Memory B cell (primary cell): Measurements from ENCODE around the gene LUC7L3.
"Not testable (repeated sequence)": the region's sequence is repeated elsewhere in the genome, so short reads cannot be mapped to it uniquely, and the experiment has no call there.

Source experiments
- ATAC-seq: fragments of 150-1000 bp; cut with Tn5 transposase; 2 replicates; pipeline ENCODE4 v1.10.0; 2021; ENCODE audit warnings: low read depth, mild to moderate bottlenecking, moderate library complexity
- DNase-seq, 2 donors: peaks; one replicate each; pipeline ENCODE4 v3.0.0; 2022; ENCODE audit warnings: low spot score in 2 of 2
- H3K27ac Mint-ChIP-seq: one replicate; pipeline ENCODE4 v1.8.0; 2022; ENCODE audit warnings: mild to moderate bottlenecking, moderate library complexity, mixed read lengths
- H3K27me3 Mint-ChIP-seq: one replicate; pipeline ENCODE4 v1.8.0; 2022; ENCODE audit warnings: mixed read lengths
- H3K36me3 Mint-ChIP-seq: one replicate; pipeline ENCODE4 v1.8.0; 2022; ENCODE audit warnings: mild to moderate bottlenecking, mixed read lengths
- H3K4me1 Mint-ChIP-seq: one replicate; pipeline ENCODE4 v1.8.0; 2022; ENCODE audit warnings: mixed read lengths
- H3K4me3 Mint-ChIP-seq: one replicate; pipeline ENCODE4 v1.8.0; 2022; ENCODE audit warnings: mild to moderate bottlenecking, moderate library complexity, mixed read lengths
- H3K9me3 Mint-ChIP-seq: one replicate; pipeline ENCODE4 v1.8.0; 2022; ENCODE audit warnings: mixed read lengths

LUC7L3 gene

GRCh38 chr17:50710650-50711049 lies 8.8 kb upstream of the LUC7L3 start:
- no peak for ATAC-seq

DNA sequence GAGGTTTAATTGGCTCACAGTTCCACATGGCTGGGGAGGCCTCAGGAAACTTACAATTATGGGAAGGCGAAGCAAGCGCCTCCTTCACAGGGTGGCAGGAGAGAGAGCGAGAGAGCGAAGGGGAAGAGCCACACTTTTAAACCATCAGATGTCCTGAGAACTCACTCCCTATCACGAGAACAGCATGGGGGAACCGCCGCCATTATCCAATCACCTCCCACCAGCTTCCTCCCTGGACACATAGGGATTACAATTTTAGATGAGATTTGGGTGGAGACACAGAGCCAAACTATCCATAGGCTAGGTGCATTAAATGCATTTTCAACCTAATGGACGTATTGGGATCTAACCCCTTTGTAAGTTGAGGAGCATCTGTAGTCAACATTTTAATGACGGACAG lies 6.8 kb upstream of the LUC7L3 start:
- Mint-ChIP-seq H3K27me3 (no peaks in the 10 kb centered on the region), H3K4me1 (peaks cover 18% of the 10 kb centered on the region), H3K9me3 (no peaks in the 10 kb centered on the region), H3K4me3 (no peak overlapping the region), H3K27ac (no peak overlapping the region), H3K36me3 (no peaks in the 10 kb centered on the region)
- no peak for ATAC-seq
- DNase-seq: no peak

More at GRCh38 chr17:50710650-50711049, 8.8 kb upstream of the LUC7L3 start:
- Mint-ChIP-seq H3K27ac (no peak overlapping the region), H3K4me1 (peaks cover 18% of the 10 kb centered on the region), H3K27me3 (no peaks in the 10 kb centered on the region), H3K36me3 (no peaks in the 10 kb centered on the region), H3K4me3 (no peak overlapping the region), H3K9me3 (no peaks in the 10 kb centered on the region)
- DNase-seq: no peak

GRCh38 chr17:50715471-50715870 lies 3.9 kb upstream of the LUC7L3 start:
- no peak for DNase-seq

GRCh38 chr17:50719924-50720794 lies 756 bp downstream of the LUC7L3 start:
- Mint-ChIP-seq H3K4me1 (peaks cover 27% of the 10 kb centered on the region), H3K4me3 (peak overlapping the region; percentile 97), H3K27ac (peak overlapping the region; percentile 99), H3K27me3 (no peaks in the 10 kb centered on the region), H3K36me3 (peaks cover 2% of the 10 kb centered on the region), H3K9me3 (no peaks in the 10 kb centered on the region)
- DNase-seq (no peak), ATAC-seq (no peak)

More at GRCh38 chr17:50715471-50715870, 3.9 kb upstream of the LUC7L3 start:
- Mint-ChIP-seq H3K4me3 (no peak overlapping the region), H3K27ac (no peak overlapping the region), H3K36me3 (no peaks in the 10 kb centered on the region), H3K9me3 (no peaks in the 10 kb centered on the region), H3K4me1 (peaks cover 6% of the 10 kb centered on the region), H3K27me3 (no peaks in the 10 kb centered on the region)
- no peak for ATAC-seq

DNA sequence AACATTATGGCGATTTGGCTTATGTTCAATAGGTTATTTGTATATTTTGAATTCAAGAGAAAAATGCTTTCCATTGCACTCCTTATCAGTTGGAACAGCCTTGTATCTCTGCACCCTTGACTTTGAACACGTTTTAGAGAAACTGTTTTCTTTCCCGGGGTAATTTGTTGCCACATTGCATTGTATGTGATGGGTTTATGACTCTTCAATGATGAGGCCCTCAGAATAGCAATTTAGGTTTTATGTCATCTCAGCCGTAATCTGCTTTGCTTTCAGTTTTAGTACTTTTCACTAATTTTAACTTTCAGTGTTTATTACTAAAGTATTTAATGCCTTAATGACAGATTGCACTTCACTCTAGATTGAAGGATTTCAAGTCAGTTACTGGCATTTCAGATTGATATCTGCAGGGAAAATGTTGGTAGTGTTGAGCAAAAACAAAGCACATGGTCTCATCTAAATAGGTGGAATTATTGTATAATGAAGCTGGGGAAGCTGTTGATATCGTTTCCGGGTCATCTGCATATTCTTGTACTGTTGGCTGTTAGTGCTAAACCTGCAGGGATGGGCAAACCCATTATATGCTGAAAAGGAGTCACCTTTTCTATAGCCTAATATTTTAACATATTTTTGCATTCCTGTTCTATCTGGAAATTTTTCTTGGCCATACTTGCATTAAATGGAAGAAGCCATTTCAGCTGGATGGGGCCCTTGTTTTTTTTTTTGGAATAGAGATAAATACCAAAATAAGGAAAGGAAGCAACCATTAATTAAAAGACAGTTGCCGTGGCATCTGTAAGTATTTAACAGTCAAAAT lies 2.0 kb downstream of the LUC7L3 start:
- ATAC-seq: no peak
- Mint-ChIP-seq H3K27me3 (no peaks in the 10 kb centered on the region), H3K4me3 (peak overlapping the region; percentile 97), H3K4me1 (peaks cover 32% of the 10 kb centered on the region), H3K9me3 (no peaks in the 10 kb centered on the region), H3K27ac (peak overlapping the region; percentile 99), H3K36me3 (peaks cover 2% of the 10 kb centered on the region)
- no peak for DNase-seq

DNA sequence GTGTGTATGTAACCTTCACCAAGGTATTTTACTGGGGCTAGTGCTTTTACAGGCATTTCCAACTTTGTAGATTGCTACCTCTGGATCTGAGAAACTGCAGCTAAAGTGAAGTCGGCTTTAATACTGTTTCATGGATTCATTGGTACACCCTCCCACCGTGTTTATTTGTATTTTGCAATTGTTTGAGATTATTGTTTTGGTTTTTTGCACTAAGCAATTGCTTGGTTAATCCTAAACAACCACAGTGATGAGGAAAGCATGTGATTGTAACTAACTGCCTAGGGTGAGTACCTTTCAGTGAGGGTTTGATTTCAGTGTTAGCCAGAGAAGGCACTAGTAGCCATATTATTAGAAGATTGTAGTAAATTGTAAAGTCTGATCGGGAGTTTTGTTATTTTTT lies 3.3 kb downstream of the LUC7L3 start:
- Mint-ChIP-seq H3K27ac (peak overlapping the region; percentile 33), H3K4me1 (peaks cover 37% of the 10 kb centered on the region)

GRCh38 chr17:50724622-50725021 lies 5.2 kb downstream of the LUC7L3 start:
- peaks cover 45% of the 10 kb centered on the region for H3K4me1 Mint-ChIP-seq
- not testable (repeated sequence) for H3K9me3 Mint-ChIP-seq, H3K4me3 Mint-ChIP-seq, ATAC-seq, DNase-seq, H3K27me3 Mint-ChIP-seq, H3K36me3 Mint-ChIP-seq, H3K27ac Mint-ChIP-seq

More for the DNA sequence above, 3.3 kb downstream of the LUC7L3 start:
- no peak for ATAC-seq
- Mint-ChIP-seq H3K27me3 (no peaks in the 10 kb centered on the region), H3K9me3 (no peaks in the 10 kb centered on the region), H3K36me3 (peaks cover 5% of the 10 kb centered on the region), H3K4me3 (no peak overlapping the region)
- DNase-seq: no peak

DNA sequence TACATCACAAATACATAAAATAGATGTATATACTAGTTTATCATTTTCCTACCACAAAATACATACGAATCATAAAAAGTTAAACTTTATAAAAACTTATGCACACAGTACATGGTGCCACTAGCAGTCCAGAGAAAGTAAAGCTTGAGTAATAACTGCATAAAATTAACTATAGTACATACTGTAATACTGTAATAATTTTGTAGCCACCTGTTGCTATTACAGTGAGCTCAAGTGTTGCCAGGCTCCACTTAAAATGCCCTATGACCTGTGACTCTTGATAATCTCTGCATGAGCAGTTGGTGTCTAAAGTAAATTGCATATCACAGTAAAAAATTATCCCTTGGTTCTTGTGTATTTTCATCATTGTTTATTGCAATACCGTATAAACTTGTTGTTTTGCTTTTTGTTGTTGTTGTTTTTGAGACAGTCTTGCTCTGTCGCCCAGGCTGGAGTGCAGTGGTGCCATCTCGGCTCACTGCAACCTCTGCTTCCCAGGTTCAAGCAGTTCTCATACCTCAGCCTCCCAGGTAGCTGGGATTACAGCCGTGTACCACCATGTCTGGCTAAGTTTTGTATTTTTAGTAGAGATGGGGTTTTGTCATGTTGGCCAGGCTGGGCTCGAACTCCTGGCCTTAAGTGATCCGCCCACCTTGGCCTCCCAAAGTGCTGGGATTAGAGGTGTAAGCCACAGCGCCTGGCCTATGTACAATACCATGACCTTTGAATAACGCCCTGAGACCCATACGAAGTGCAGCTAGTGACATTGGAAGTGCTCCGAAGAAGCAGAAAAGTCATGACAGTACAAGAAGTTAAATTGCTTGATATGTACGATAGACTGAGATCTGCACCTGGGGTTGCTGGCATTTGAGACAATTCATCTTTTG lies 6.6 kb downstream of the LUC7L3 start:
- no peak for ATAC-seq
- H3K4me3 Mint-ChIP-seq: no peak overlapping the region
- no peaks in the 10 kb centered on the region for H3K27me3 Mint-ChIP-seq
- peaks cover 39% of the 10 kb centered on the region for H3K4me1 Mint-ChIP-seq
- no peak for DNase-seq
- no peaks in the 10 kb centered on the region for H3K9me3 Mint-ChIP-seq
- H3K27ac Mint-ChIP-seq: no peak overlapping the region
- H3K36me3 Mint-ChIP-seq: peaks cover 5% of the 10 kb centered on the region

DNA sequence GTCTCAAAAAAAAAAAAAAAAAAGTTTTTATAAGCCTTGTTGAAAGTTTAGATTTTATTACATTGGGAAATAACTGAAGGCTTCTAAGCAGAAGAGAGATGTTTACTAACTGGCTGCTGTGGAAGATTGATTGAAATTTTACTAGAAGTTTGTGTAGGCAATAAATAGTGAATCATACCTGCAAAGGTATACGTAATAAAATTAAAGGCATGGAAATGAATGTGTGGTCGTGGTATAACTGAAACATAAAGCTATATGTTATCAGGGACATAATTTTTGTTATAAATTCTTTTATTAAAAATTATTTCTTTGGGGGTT lies 8.7 kb downstream of the LUC7L3 start:
- Mint-ChIP-seq H3K4me1 (peaks cover 35% of the 10 kb centered on the region), H3K27me3 (no peaks in the 10 kb centered on the region), H3K9me3 (no peaks in the 10 kb centered on the region), H3K4me3 (no peak overlapping the region), H3K27ac (no peak overlapping the region), H3K36me3 (peaks cover 7% of the 10 kb centered on the region)
- ATAC-seq (no peak), DNase-seq (no peak)

- H3K27me3 Mint-ChIP-seq: no peaks in the 10 kb centered on the region
- ATAC-seq (no peak), DNase-seq (no peak)
- H3K4me1 Mint-ChIP-seq: peaks cover 35% of the 10 kb centered on the region
- no peak overlapping the region for H3K27ac Mint-ChIP-seq
- H3K4me3 Mint-ChIP-seq: no peak overlapping the region
- H3K36me3 Mint-ChIP-seq: peaks cover 7% of the 10 kb centered on the region
- H3K9me3 Mint-ChIP-seq: no peaks in the 10 kb centered on the region
Measured at GRCh38 chr17:50728881-50729765, 9.7 kb downstream of the LUC7L3 start.

DNA sequence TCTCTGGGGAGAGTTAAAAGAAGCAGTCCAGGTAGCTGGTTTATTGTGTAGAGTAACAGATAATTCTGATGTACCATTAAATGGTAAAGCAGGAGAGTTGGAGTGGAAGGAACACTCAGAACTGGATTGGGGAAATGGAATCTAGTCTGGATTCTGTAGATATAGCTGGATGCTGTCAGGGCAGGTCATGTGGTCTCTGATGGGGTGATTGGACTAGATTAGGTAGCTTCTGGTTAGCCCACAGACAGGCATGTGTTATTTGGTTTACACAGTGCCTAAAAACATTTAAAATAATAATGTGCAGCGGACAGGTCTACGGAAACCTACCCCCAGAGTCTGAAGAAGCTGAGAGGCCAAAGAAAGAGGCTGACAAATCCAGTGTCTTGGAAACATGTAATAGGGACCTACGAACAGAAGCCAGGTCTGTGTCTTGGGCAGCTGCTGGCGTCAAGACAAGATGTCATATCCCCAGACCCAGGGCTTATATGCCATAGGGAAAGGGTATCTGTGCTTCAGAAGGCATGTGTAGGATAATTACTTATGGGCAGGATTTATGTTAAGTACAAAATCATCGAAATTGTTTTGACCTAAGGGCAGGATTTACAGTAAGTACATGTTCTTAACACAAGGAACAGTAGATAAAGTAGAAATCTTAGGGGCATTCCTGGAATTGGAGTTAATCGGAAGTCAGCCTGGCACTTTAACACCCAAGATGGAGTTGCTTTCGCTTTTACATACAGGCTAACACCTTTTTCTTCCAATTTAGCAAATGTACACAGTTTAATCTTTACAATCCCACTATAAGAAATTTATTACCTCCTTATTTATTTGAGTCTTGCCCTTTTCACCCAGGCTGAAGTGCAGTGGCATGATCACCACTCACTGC lies 12.4 kb downstream of the LUC7L3 start:
- ATAC-seq (no peak), DNase-seq (no peak)
- peaks cover 5% of the 10 kb centered on the region for H3K36me3 Mint-ChIP-seq
- peak overlapping the region; percentile 1 for H3K27ac Mint-ChIP-seq
- no peaks in the 10 kb centered on the region for H3K9me3 Mint-ChIP-seq
- H3K27me3 Mint-ChIP-seq: no peaks in the 10 kb centered on the region
- H3K4me1 Mint-ChIP-seq: peaks cover 31% of the 10 kb centered on the region
- H3K4me3 Mint-ChIP-seq: no peak overlapping the region

DNA sequence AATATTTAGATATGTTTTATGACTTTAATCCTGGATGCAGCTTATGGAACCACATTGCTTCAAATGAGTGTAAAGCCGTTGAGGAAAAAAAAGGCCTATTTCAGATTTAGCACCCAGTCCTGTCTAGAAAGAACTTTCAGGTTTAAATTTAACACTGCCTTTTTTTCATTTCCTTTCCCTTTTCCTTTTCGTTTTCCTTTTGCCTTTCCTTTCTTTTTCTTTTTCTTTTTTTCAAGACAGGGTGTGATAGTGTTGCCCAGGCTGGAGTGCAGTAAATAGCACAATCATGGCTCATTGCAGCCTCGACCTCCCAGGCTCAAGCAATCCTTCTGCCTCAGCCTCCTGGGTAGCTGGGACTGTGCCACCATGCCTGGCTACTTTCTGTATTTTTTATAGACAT lies 15.9 kb downstream of the LUC7L3 start:
- peak overlapping the region; percentile 26 for H3K27ac Mint-ChIP-seq
- H3K27me3 Mint-ChIP-seq: no peaks in the 10 kb centered on the region
- H3K36me3 Mint-ChIP-seq: peaks cover 16% of the 10 kb centered on the region
- peaks cover 23% of the 10 kb centered on the region for H3K4me1 Mint-ChIP-seq
- no peak for DNase-seq
- ATAC-seq: no peak
- no peaks in the 10 kb centered on the region for H3K9me3 Mint-ChIP-seq
- H3K4me3 Mint-ChIP-seq: no peak overlapping the region
